ENCODE measurements around the gene ROR1.
A peak's percentile ranks its signal among the peaks of the same experiment; 100 is the strongest.

Gene ROR1

GRCh38 chr1:63924600-63924999 lies 150.8 kb downstream of the ROR1 start:
- no peak for TF ChIP-seq CTCF (conservative IDR thresholded peaks at IDR 0.05; ENCODE audit: control insufficient read depth, insufficient read depth, low read depth, low read length)
- no peak overlapping the region for H3K4me3 ChIP-seq (ENCODE audit: control insufficient read depth, low read depth, low read length)
- DNase-seq (ENCODE audit: low read depth): no peak

- peak; percentile 22 for DNase-seq (ENCODE audit: low read depth)
- no peak overlapping the region for H3K4me3 ChIP-seq (ENCODE audit: control insufficient read depth, low read depth, low read length)
- no peak for TF ChIP-seq CTCF (conservative IDR thresholded peaks at IDR 0.05; ENCODE audit: control insufficient read depth, insufficient read depth, low read depth, low read length)
Observed at GRCh38 chr1:63928186-63929105, 154.6 kb downstream of the ROR1 start.

GRCh38 chr1:63929106-63929478 lies 155.3 kb downstream of the ROR1 start:
- DNase-seq (ENCODE audit: low read depth): peak; percentile 73
- H3K4me3 ChIP-seq (ENCODE audit: control insufficient read depth, low read depth, low read length): no peak overlapping the region
- TF ChIP-seq CTCF (conservative IDR thresholded peaks at IDR 0.05; ENCODE audit: control insufficient read depth, insufficient read depth, low read depth, low read length): no peak

GRCh38 chr1:63931468-63931867 lies 157.7 kb downstream of the ROR1 start:
- TF ChIP-seq CTCF (conservative IDR thresholded peaks at IDR 0.05; ENCODE audit: control insufficient read depth, insufficient read depth, low read depth, low read length): no peak
- no peak overlapping the region for H3K4me3 ChIP-seq (ENCODE audit: control insufficient read depth, low read depth, low read length)
- peak; percentile 80 for DNase-seq (ENCODE audit: low read depth)

- no peak overlapping the region for H3K4me3 ChIP-seq (ENCODE audit: control insufficient read depth, low read depth, low read length)
- DNase-seq (ENCODE audit: low read depth): no peak
- TF ChIP-seq CTCF (conservative IDR thresholded peaks at IDR 0.05; ENCODE audit: control insufficient read depth, insufficient read depth, low read depth, low read length): no peak
Observed at GRCh38 chr1:63934697-63935096, 160.9 kb downstream of the ROR1 start.

- TF ChIP-seq CTCF (conservative IDR thresholded peaks at IDR 0.05; ENCODE audit: control insufficient read depth, insufficient read depth, low read depth, low read length): peak; percentile 41
- peak; percentile 55 for DNase-seq (ENCODE audit: low read depth)
Observed at GRCh38 chr1:63935143-63935542, 161.3 kb downstream of the ROR1 start.

More at GRCh38 chr1:63935143-63935542, 161.3 kb downstream of the ROR1 start:
- no peak overlapping the region for H3K4me3 ChIP-seq (ENCODE audit: control insufficient read depth, low read depth, low read length)
